Activated CD4-positive, alpha-beta T cell treated with anti-CD3 and anti-CD28 coated beads for 48 hours (primary cell): ENCODE results near the gene TFPI.
A peak's percentile ranks its signal among the peaks of the same experiment; 100 is the strongest.
"Not testable (repeated sequence)": the region's sequence is repeated elsewhere in the genome, so short reads cannot be mapped to it uniquely, and the experiment has no call there.

Experiments used
- DNase-seq: peaks from one replicate; pipeline ENCODE4 v3.0.0-alpha.2; 2020

The TFPI gene

GRCh38 chr2:187554011-187554703 lies at the start of gene TFPI:
TFPI (minus strand) TSS chr2:187554435; CDS start chr2:187503768, 50,667 bp downstream.
- no peak for DNase-seq

- DNase-seq, result no peak
Observed at GRCh38 chr2:187594801-187595200, 40.6 kb upstream of the TFPI start.

- no peak for DNase-seq
Observed at GRCh38 chr2:187593697-187594096, 39.5 kb upstream of the TFPI start.

- DNase-seq, result no peak
Observed at GRCh38 chr2:187593098-187593497, 38.9 kb upstream of the TFPI start.

- no peak for DNase-seq
Observed at GRCh38 chr2:187590175-187590574, 35.9 kb upstream of the TFPI start.

- DNase-seq, result no peak
Observed at GRCh38 chr2:187586011-187586641, 31.9 kb upstream of the TFPI start.

GRCh38 chr2:187581125-187581896 lies 27.1 kb upstream of the TFPI start:
- DNase-seq, result peak; percentile 24

GRCh38 chr2:187580462-187581124 lies 26.4 kb upstream of the TFPI start:
- no peak for DNase-seq

GRCh38 chr2:187577310-187577709 lies 23.1 kb upstream of the TFPI start:
- no peak for DNase-seq

- no peak for DNase-seq
Observed at GRCh38 chr2:187576906-187577305, 22.7 kb upstream of the TFPI start.

GRCh38 chr2:187575751-187576067 lies 21.5 kb upstream of the TFPI start:
- DNase-seq, result no peak

GRCh38 chr2:187574969-187575750 lies 20.9 kb upstream of the TFPI start:
- DNase-seq, result no peak

GRCh38 chr2:187573722-187574121 lies 19.5 kb upstream of the TFPI start:
- DNase-seq, result no peak

GRCh38 chr2:187571996-187572395 lies 17.8 kb upstream of the TFPI start:
- DNase-seq, result not testable (repeated sequence)

- DNase-seq, result no peak
Observed at GRCh38 chr2:187569571-187569970, 15.3 kb upstream of the TFPI start.

- DNase-seq, result no peak
Observed at GRCh38 chr2:187569042-187569441, 14.8 kb upstream of the TFPI start.

GRCh38 chr2:187567126-187567525 lies 12.9 kb upstream of the TFPI start:
- DNase-seq, result no peak

GRCh38 chr2:187566712-187567111 lies 12.5 kb upstream of the TFPI start:
- DNase-seq, result no peak

- no peak for DNase-seq
Observed at GRCh38 chr2:187566266-187566665, 12.0 kb upstream of the TFPI start.

GRCh38 chr2:187565618-187566017 lies 11.4 kb upstream of the TFPI start:
- not testable (repeated sequence) for DNase-seq

- not testable (repeated sequence) for DNase-seq
Observed at GRCh38 chr2:187556493-187556892, 2.3 kb upstream of the TFPI start.

- DNase-seq, result no peak
Observed at GRCh38 chr2:187554704-187555082, 458 bp upstream of the TFPI start.
